GM23248 (cell line): ENCODE measurements around the gene RBFOX2.

ENCODE experiments used
- EZH2 ChIP-seq: fragments of 200-600 bp; sonication (generic); IDR thresholded peaks from 2 replicates; pipeline ENCODE4 v1.6.1; 2018; ENCODE audit warnings: antibody characterized with exemption, mild to moderate bottlenecking; ENCODE audit not compliant: insufficient read depth, poor library complexity, severe bottlenecking
- EZH2phosphoT487 ChIP-seq: fragments of 200-600 bp; sonication (generic); IDR thresholded peaks from 2 replicates; pipeline ENCODE4 v1.6.1; 2018; ENCODE audit warnings: antibody characterized with exemption, moderate library complexity, mild to moderate bottlenecking, low read depth; ENCODE audit not compliant: insufficient read depth

DNA sequence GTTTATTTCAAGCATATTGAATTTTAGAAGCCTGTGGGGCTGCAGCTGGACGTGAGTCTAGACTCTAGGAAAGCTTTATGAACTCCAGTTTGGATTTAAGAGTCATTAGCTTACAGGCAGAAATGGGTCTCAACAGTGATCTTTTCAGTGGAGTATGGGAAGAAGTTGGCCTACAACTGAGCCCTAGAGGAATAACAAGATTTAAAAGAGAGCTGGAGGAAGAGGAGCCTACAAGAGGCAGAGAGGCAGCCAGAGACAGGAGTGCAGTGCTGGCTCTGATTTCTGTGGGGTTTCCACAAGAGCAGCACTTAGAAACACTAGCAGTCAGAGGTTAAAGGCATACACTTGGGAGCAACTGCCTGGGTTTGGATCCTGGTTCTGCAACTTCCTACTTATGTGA, 293.1 kb downstream of the RBFOX2 start:
- TF ChIP-seq EZH2 = no peak
- no peak for TF ChIP-seq EZH2phosphoT487
